Activated T-helper 9 cell treated with anti-CD3 and anti-CD28 coated beads, Interleukin-2, amount 50 U/mL, for 16 hours (primary cell): ENCODE results near the gene FBN1.

ENCODE experiments used
- DNase-seq: peaks from one replicate; pipeline ENCODE4 v3.0.0-alpha.2; 2020; ENCODE audit warnings: low read depth

The FBN1 gene

DNA sequence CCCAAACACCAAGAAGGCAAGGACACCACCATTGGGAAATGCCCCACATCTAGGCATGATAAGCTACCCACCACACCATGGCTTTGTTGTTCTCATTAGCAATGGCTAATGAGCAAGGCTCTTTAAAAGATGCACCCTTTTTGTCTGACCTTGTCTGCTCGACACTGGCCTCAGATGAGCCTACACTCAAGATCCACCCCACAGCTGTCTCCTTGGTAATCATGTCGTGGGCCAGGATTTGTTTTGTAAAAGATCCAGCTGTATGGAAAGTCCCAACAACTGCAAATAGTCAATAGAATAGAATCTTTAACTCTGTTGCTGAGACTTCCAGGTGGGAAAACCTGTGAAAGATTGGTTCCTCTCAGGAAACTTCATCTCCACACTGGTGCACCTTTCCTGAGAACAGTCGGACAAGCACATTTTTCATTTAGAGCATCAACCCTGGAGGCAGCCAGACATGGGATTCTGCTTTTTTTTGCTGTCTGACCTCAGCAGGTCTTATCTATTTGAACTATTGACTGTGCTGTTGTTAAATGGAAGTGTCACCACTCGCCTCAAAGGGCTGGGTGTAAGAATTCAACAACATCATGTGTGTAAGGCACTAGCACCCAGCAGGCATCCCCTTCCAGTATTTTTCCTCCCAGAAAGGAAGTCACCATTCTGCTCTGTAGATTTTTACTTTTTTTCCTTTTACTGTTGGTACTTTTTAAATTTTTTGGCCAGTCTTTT lies 278.8 kb downstream of the FBN1 start:
- no peak for DNase-seq

DNA sequence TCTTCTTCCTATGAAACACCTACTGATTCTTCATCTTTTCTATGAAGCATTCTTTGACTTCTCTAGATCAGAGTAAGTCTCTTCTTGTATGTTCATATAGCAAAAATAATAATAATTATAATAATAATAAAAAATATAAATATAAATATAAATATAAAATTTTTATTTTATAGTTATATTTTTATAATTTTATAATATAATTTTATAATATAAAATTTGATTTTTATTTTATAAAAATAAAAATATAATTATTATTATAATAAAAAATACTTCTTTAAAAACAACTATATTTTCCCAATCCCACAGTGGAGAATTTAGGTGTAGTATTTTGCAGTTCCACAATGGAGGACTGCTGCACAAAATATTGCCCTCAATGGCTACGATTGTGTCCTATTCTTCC lies 279.9 kb downstream of the FBN1 start:
- DNase-seq, result no peak

DNA sequence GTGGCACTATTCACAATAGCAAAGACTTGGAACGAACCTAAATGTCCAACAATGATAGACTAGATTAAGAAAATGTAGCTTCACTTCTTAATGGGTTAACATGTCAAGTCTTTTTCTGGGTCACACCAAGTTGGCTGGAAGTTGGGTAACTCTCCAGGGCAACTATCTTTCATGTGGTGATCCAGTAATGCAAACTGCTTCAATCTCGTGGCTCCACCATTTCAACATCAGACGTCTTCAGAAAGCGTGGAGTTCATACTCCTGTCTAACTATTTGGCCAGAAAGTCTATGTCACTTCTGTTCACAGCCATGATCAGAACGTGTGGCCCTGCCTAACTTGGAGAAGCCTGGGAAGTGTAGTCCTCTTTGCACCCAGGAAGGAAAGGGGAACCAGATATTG lies 282.0 kb downstream of the FBN1 start:
- no peak for DNase-seq

DNA sequence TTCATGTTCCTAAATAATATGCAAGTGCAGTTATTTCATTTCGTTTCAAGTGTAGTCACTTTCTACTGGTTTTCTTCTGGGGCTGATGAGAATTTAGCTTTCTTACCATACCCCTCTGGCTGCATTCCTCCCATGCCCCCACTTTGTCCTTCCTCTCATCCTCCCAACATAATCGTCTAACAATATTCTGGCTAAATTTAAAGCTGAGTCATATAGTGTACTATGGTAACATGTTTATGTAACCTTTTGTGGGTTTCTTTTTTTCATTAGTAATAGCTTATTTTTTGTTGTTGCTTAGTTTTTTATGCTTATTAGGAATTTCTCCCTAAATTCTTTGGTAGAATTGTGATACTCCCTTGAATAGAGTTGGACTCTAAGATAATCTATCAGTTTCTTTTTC lies 283.8 kb downstream of the FBN1 start:
- no peak for DNase-seq

DNA sequence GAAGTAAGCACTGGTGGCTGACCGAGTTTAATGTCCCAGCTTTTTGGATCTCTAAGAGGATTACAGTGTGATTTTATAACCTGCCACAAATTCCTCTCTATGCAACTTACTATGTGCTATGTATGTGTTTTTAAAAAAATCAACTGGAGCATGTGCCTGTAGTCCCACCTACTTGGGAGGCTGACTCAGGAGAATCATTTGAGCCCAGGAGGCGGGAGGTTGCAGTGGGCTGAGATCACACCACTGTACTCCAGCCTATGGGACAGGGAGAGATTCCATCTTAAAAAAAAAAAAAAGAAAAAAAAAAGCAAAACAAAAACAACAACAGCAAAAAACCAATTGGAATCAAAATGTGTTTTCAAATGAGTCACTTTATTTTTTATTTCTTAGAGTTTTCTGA lies 284.7 kb downstream of the FBN1 start:
- no peak for DNase-seq
